HUES64 (cell line): ENCODE data around the gene NT5DC4.

Experiments used
- H3K27ac ChIP-seq: 2 replicates; pipeline ENCODE4 v1.7.0; 2013; ENCODE audit warnings: low read depth, low read length, inconsistent platforms
- H3K27me3 ChIP-seq: 2 replicates; pipeline ENCODE4 v1.6.1; 2013; ENCODE audit warnings: mild to moderate bottlenecking, low read length; ENCODE audit not compliant: insufficient read depth
- H3K36me3 ChIP-seq: 2 replicates; pipeline ENCODE4 v1.6.1; 2013; ENCODE audit warnings: mild to moderate bottlenecking, low read length; ENCODE audit not compliant: insufficient read depth
- H3K4me1 ChIP-seq: 2 replicates; pipeline ENCODE4 v1.6.1; 2013; ENCODE audit warnings: mild to moderate bottlenecking, low read length, moderate library complexity; ENCODE audit not compliant: insufficient read depth
- H3K4me3 ChIP-seq: 2 replicates; pipeline ENCODE4 v1.5.1; 2013; ENCODE audit warnings: mild to moderate bottlenecking, low read length, moderate library complexity
- H3K9ac ChIP-seq: 2 replicates; pipeline ENCODE4 v1.6.1; 2013; ENCODE audit warnings: mild to moderate bottlenecking, low read depth, low read length
- H3K9me3 ChIP-seq: 2 replicates; pipeline ENCODE4 v1.6.1; 2013; ENCODE audit warnings: low read depth, low read length; ENCODE audit not compliant: insufficient read depth
- WGBS: fragments of 150-250, 120-280 bp; methylation state at CpG from one replicate; pipeline ENCODE4 v1.1.7; 2013; ENCODE audit warnings: missing lambda C conversion rate; 5-methylcytosine and 5-hydroxymethylcytosine counted together

NT5DC4 gene

DNA sequence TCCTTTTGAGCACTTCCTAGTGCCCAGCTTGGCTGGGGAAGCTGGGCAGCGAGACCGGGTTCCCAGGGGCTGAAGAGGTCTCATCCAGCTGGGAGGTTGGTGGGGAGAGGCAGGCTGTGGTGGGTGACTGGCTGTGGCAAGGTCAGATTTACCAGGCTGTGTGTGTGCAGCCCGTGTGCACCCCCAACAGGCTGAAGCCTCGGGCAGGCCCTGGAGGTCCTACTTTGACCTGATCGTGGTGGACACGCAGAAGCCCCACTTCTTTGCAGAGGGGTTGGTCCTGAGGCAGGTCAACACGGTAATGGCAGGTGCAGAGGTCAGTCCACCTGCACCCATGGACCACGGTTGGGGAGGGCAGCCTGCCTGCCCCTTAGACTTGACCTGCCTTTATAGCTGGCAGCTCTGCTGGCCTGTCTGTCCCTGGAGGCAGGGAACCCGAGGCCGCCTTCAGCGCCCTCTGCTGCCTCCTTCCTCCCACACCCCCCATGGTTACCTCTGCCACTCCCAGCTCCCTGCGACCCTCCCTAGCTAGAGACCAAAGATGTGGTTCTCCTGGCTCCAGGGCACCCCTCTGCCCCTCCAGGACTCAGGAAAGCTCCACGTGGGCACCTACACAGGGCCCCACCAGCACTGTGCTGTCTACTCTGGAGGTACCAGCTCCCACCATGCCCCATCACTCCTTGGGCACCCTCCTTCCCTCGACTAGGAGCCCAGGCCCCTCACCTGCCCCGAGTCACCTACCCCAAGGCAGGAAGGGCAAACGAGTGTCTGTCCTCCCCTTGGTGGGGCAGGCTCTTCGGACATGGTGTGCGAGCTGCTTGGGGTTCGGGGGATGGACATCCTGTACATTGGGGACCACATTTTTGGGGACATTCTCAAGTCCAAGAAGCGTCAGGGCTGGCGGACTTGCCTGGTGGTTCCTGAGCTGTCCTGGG lies 4.0 kb downstream of the NT5DC4 start:
- H3K9me3 ChIP-seq, result no peaks in the 10 kb centered on the region
- H3K27me3 ChIP-seq, result no peaks in the 10 kb centered on the region
- H3K4me1 ChIP-seq, result no peaks in the 10 kb centered on the region
- no peak overlapping the region for H3K27ac ChIP-seq
- no peak overlapping the region for H3K9ac ChIP-seq
- WGBS, result 83% methylated on average over 21 of the region's 21 CpGs
- no peak overlapping the region for H3K4me3 ChIP-seq
- H3K36me3 ChIP-seq, result no peaks in the 10 kb centered on the region

DNA sequence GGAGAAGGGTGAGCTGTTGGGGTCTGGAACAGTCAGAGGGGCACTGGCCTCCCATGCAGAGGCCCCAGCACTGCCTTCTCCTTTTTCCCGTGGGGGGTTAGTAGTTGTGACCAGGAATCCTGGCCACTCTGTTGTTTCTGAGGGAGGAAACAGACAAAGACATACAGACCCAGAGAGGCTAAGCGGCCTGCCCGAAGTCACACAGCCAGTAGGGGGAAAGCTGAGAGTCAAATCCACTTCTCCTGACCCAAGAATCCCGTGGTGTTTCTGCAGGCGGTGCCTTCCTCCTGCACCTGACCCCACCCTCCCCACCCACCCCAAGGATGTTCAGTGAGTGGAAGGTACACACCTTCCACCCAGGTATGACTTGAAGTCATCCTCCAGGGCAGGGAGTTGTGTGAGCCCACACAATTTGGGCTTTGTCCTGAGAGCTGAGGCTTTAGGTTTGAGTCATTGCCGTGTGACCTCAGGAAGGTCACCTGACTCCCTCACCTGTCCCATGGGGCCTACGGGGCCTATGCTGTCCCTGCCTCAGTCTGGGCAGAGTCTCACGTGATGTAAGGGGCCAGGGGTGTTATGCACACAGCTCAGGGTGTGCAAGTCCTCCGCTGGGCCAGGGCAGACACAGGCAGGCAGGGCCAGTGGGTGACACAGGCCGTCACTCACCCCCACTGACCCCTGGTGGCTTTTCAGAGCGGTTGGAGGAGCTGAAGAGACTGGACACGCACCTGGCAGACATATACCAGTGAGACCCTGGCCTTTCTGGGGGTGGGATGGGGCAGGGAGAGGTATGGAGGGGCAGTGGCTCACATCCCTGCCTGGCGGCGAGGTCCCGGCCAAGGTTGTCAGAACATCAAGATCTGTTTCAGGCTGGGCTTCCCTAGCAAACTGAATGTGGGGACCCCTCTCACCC lies 5.0 kb downstream of the NT5DC4 start:
- no peak overlapping the region for H3K27ac ChIP-seq
- no peak overlapping the region for H3K4me3 ChIP-seq

DNA sequence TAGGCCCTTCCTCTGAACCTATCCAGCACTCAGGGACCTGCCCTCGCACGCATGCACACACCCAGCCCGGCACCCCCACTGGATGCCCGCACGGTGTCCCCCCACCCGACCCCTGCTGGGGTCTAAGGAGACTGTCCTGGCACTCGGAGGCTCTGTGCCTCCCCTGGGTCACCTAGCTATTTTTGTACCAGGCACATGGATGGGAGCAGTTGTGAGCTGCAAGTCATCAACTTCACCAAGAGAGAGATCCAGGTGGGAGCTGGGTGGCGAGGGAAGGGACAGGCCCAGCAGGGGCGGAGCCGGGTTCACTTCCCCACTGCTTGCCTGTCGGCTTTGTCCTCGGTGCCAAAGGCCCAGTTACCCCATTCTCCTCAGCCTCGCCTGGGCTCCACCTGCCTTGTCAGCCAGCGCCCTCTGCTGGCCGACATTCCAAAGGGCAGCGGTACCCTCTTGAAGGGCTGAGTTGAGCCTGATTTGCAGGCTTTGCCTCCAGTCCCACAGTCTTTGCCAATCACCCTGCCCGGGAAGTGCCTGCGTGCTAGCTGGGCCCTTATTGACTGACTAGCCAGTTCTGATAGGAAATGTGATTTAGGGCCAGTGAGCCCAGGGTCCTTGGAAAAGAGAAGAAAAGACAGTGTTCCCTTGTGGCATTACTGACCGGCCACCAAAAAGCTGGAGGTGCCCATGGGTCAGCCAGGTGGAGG lies 5.8 kb downstream of the NT5DC4 start:
- Histone ChIP-seq H3K4me3 (no peak overlapping the region), H3K36me3 (no peaks in the 10 kb centered on the region), H3K4me1 (no peaks in the 10 kb centered on the region), H3K9ac (no peak overlapping the region), H3K27me3 (no peaks in the 10 kb centered on the region), H3K9me3 (no peaks in the 10 kb centered on the region), H3K27ac (no peak overlapping the region)
- 34% methylated on average over 19 of the region's 19 CpGs for WGBS

More for the DNA sequence above, 5.0 kb downstream of the NT5DC4 start:
- Histone ChIP-seq H3K9me3 (no peaks in the 10 kb centered on the region), H3K9ac (no peak overlapping the region), H3K27me3 (no peaks in the 10 kb centered on the region), H3K4me1 (no peaks in the 10 kb centered on the region), H3K36me3 (no peaks in the 10 kb centered on the region)
- 91% methylated on average over 14 of the region's 15 CpGs for WGBS

DNA sequence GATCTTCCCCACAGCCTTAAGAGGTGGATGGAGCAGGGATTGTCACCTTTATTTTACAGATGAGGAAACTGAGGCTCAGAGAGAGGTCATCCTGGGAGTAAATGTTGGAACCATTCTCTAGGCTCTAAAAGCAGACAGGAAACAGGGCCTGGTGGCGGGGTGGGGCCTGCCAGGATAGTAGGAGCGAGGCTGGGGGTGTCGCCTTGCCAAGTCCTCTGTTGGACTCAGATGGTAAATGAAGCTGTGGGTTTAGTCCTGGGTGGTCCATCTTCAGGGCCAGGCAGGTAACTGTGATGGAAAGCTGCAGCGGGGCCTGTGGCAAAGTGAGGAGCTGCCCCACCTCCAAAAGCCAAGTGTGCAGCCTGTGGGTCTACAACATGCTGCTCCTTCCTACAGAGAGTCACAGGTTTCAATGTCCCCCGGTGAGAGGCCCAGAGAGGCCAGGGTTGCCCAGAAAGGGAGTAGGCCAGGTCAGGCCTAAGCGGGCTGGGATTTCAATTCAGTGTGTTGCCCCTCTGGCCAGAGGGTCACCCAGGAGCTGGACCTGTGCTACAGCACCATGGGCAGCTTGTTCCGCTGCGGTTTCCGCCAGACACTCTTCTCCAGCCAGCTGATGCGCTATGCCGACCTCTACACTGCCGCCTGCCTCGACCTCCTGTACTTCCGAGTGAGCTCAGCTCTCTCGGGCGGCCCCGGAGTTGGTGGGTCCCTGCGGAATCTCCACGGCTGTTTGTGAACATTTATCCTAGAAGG lies 6.6 kb downstream of the NT5DC4 start:
- Histone ChIP-seq H3K9ac (no peak overlapping the region), H3K27ac (no peak overlapping the region), H3K9me3 (no peaks in the 10 kb centered on the region)

DNA sequence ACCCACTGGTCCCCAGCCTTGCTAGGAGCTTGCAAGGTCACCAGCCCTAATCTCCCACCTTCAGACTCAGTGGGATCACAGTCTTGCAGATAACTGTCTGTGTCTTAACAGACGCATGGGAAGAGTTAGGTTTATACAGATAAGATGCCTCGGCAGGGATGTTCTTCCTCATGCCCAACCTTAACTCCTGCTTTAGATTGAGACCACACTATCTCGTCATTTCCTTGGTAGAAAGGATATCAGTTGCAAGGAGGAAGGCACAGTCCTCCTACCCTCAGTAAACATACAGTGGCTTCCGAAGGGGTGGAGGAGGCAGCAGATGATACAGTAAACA lies 7.2 kb downstream of the NT5DC4 start:
- no peak overlapping the region for H3K9ac ChIP-seq
- 86% methylated on average over 4 of the region's 4 CpGs for WGBS
- H3K36me3 ChIP-seq, result no peaks in the 10 kb centered on the region
- H3K4me1 ChIP-seq, result no peaks in the 10 kb centered on the region
- H3K27me3 ChIP-seq, result no peaks in the 10 kb centered on the region
- H3K9me3 ChIP-seq, result no peaks in the 10 kb centered on the region
- H3K27ac ChIP-seq, result no peak overlapping the region
- H3K4me3 ChIP-seq, result no peak overlapping the region

More for the DNA sequence above, 6.6 kb downstream of the NT5DC4 start:
- Histone ChIP-seq H3K36me3 (no peaks in the 10 kb centered on the region), H3K4me3 (no peak overlapping the region), H3K4me1 (no peaks in the 10 kb centered on the region), H3K27me3 (no peaks in the 10 kb centered on the region)
- WGBS, result 91% methylated on average over 19 of the region's 19 CpGs

DNA sequence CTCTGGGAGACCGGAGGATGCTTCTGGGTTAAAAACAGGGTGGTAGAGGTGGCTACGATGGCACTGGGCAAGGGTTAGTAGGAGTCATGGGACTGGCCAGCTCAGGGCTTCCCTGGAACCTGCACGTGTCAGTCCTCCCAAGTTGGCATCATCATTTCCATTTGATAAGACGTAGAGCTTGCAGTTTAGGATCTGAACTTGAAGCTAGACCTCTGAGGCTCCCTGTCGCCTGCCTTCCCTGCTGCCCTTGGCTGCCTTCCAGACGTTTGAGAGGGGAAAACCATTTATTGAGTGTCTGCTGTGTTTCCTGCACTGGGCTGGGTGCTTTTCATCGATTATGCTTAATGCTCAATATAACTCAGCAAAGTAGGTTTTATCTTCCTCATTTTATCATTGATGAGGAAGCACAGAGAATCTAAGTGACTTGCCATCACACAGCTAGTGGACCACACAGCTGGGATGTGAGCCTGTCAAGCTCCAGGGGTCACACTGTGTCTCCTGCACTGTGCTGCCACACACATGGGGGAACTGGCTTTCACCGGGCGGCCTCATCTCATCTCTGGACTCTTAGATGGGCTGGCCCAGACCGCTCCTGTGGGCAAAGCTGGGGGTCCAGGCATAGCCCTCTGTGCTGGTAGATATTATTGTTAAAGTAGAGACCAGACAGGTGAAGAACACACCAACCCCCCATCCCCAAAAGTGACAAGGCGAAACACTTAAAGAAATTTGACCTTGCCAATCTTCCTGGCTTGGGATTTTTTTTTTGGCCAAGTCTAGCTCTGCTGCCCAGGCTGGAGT lies 7.8 kb downstream of the NT5DC4 start:
- 85% methylated on average over 11 of the region's 11 CpGs for WGBS
- no peak overlapping the region for H3K27ac ChIP-seq
- H3K4me3 ChIP-seq, result no peak overlapping the region
- H3K4me1 ChIP-seq, result no peaks in the 10 kb centered on the region
- no peak overlapping the region for H3K9ac ChIP-seq
- no peaks in the 10 kb centered on the region for H3K27me3 ChIP-seq
- no peaks in the 10 kb centered on the region for H3K9me3 ChIP-seq
- no peaks in the 10 kb centered on the region for H3K36me3 ChIP-seq

DNA sequence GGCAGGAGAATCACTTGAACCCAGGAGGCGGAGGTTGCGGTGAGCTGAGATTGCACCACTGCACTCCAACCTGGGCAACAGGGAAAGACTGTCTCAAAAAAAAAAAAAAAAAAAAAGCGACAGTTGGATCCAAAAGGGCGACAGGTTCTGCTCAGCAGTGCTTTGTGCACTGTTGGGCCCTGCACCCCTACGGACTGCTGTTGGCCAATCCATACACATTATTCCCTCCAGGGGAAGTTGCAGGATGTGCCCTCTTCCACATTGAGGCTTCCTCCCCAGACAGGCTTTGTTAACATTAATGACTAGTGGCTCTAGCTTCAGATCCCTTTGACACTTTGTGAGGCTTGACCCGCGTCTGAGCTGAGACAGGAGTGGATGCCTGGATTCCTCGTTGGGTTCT lies 9.4 kb downstream of the NT5DC4 start:
- Histone ChIP-seq H3K4me3 (no peak overlapping the region), H3K9ac (no peak overlapping the region), H3K4me1 (no peaks in the 10 kb centered on the region), H3K27ac (no peak overlapping the region), H3K27me3 (no peaks in the 10 kb centered on the region), H3K36me3 (no peaks in the 10 kb centered on the region), H3K9me3 (no peaks in the 10 kb centered on the region)
- WGBS, result 88% methylated on average over 8 of the region's 8 CpGs

DNA sequence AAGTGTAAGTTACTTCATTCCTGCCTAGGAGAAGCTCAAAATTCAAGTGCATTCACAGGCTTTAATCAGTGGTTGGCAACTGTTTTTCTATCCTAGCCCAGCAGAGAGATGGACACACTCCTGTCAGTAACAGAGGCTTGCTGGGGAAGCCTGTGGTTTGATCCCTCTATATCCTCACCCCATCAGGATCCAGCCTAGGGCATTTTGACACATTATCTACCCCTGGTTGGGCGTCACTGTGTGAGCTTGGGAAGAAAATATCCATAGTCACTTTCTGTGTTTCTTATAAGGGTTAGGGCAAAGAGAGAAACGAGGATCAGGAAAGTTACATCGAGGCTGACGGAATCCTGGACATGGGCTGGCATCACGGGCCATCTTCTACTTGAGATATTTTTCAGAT lies 10.0 kb downstream of the NT5DC4 start:
- Histone ChIP-seq H3K9ac (no peak overlapping the region), H3K27ac (no peak overlapping the region), H3K4me1 (no peaks in the 10 kb centered on the region), H3K4me3 (no peak overlapping the region), H3K9me3 (no peaks in the 10 kb centered on the region), H3K27me3 (no peaks in the 10 kb centered on the region), H3K36me3 (no peaks in the 10 kb centered on the region)
- WGBS, result 89% methylated on average over 5 of the region's 5 CpGs

DNA sequence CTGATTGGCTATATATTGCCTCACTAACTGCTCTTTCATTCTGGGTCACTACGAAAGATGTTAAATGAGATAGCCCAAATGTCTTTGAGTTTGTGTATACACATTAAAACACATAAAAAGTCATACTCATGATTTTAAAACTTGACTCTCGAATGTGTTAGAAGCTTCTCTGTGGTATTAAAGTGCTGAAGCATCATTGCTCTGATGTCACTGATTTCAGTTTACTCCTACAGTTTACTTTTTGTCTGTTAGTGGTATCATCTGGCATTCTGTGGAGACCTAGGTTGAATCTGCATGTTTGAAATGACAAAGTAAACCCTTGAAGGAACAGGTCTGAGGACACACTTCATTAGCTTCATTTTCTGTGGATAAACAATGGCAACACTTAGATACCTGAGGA lies 10.7 kb downstream of the NT5DC4 start:
- no peak overlapping the region for H3K27ac ChIP-seq
- 100% methylated on average over 2 of the region's 2 CpGs for WGBS
- H3K9me3 ChIP-seq, result no peaks in the 10 kb centered on the region
- H3K4me3 ChIP-seq, result no peak overlapping the region
- H3K4me1 ChIP-seq, result no peaks in the 10 kb centered on the region
- H3K36me3 ChIP-seq, result no peaks in the 10 kb centered on the region
- no peak overlapping the region for H3K9ac ChIP-seq
- H3K27me3 ChIP-seq, result no peaks in the 10 kb centered on the region

DNA sequence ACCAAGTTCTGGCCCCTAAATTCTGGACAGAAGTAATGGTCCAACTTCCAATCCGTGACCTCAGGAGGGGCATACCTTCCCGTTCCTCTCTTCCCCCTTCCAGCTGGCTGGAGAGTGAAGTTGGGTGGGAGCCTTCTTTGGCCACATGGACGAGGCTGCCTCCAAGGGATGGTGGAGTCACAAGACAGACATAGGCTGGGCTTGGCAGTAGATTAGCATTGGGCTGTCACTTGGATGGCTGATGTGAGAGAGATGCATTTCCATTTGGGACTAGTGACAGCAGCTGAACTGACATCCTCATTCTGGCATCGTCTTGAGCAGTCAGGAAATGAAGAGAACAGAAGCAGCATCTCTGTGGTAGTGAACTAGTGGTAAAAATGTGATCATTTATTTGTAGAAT lies 12.6 kb downstream of the NT5DC4 start:
- no peak overlapping the region for H3K27ac ChIP-seq
- no peak overlapping the region for H3K9ac ChIP-seq
- H3K36me3 ChIP-seq, result peaks cover 14% of the 10 kb centered on the region
- WGBS, result 76% methylated on average over 4 of the region's 4 CpGs
- no peak overlapping the region for H3K4me3 ChIP-seq
- H3K27me3 ChIP-seq, result no peaks in the 10 kb centered on the region
- no peaks in the 10 kb centered on the region for H3K4me1 ChIP-seq
- no peaks in the 10 kb centered on the region for H3K9me3 ChIP-seq
